Smooth muscle cell (in vitro differentiated cells): ENCODE results near the gene BCL2A1. TPM values are rescaled to one million over a fixed set of nuclear protein-coding genes. Genes with fewer than 3 reads are reported as not detected.

ENCODE experiments used
- DNase-seq: peaks from one replicate; lab custom pipeline; 2025; ENCODE audit not compliant: unreplicated experiment; lab: John Stamatoyannopoulos, UW
- H2AFZ ChIP-seq: fragments of 200-600 bp; sonication (generic); 2 replicates; pipeline ENCODE4 v1.6.0; 2016; ENCODE audit warnings: antibody characterized with exemption, low read depth, mild to moderate bottlenecking
- H3F3A ChIP-seq: fragments of 200-600 bp; sonication (generic); 2 replicates; pipeline ENCODE4 v1.6.0; 2017; ENCODE audit warnings: antibody characterized with exemption, low read depth
- H3K27ac ChIP-seq: fragments of 200-600 bp; sonication (generic); 2 replicates; pipeline ENCODE4 v1.5.1; 2016; ENCODE audit warnings: low read depth, mild to moderate bottlenecking
- H3K27me3 ChIP-seq: fragments of 200-600 bp; sonication (generic); 2 replicates; pipeline ENCODE4 v1.6.1; 2016; ENCODE audit warnings: low read depth, mild to moderate bottlenecking
- H3K36me3 ChIP-seq: fragments of 200-600 bp; sonication (generic); 2 replicates; pipeline ENCODE4 v1.5.1; 2016; ENCODE audit warnings: low read depth
- H3K4me1 ChIP-seq: fragments of 200-600 bp; sonication (generic); 2 replicates; pipeline ENCODE4 v1.5.1; 2016; ENCODE audit warnings: low read depth
- H3K4me2 ChIP-seq: fragments of 200-600 bp; sonication (generic); 2 replicates; pipeline ENCODE4 v1.6.0; 2016; ENCODE audit warnings: mild to moderate bottlenecking
- H3K4me3 ChIP-seq: fragments of 200-600 bp; sonication (generic); 2 replicates; pipeline ENCODE4 v1.5.1; 2016; ENCODE audit warnings: mild to moderate bottlenecking
- H3K79me2 ChIP-seq: fragments of 200-600 bp; sonication (generic); 2 replicates; pipeline ENCODE4 v1.6.0; 2016; ENCODE audit warnings: low read depth, mild to moderate bottlenecking
- H3K9ac ChIP-seq: fragments of 200-600 bp; sonication (generic); 2 replicates; pipeline ENCODE4 v1.6.0; 2016; ENCODE audit warnings: low read depth
- H3K9me3 ChIP-seq: fragments of 200-600 bp; sonication (generic); replicated peaks from 2 replicates; pipeline ENCODE4 v1.5.1; 2016; ENCODE audit warnings: low read depth
- H4K20me1 ChIP-seq: fragments of 200-600 bp; sonication (generic); 2 replicates; pipeline ENCODE4 v1.6.0; 2016; ENCODE audit warnings: low read depth
- CTCF ChIP-seq: fragments of 200-600 bp; sonication (generic); IDR thresholded peaks from 2 replicates; pipeline ENCODE4 v1.5.1; 2017; ENCODE audit warnings: borderline replicate concordance, mild to moderate bottlenecking, antibody characterized with exemption; ENCODE audit not compliant: insufficient read depth, poor library complexity, severe bottlenecking
- whole genome bisulfite sequencing: methylation state at CpG from one replicate; pipeline ENCODE4 v1.1.7; 2016; ENCODE audit warnings: low lambda C conversion rate; 5-methylcytosine and 5-hydroxymethylcytosine counted together
- polyA plus RNA-seq: library from polyadenylated mRNA; unstranded; fragments of >200 nt; fragmentation: Nextera tagmentation; extraction: Ambion mirVana; gene quantifications from 2 replicates; pipeline ENCODE4 v1.2.1, GENCODE V29; 2016
- total RNA-seq: library from RNA; depleted of rRNA; stranded (reverse); fragments of >200 nt; gene quantifications from 2 replicates; pipeline ENCODE4 v1.2.3, GENCODE V29; 2014

The BCL2A1 gene
- total and polyA plus RNA-seq, 2 experiments from 2014 or later: 13.4 to 18.2 TPM

GRCh38 chr15:79967298-79968182 lies 3.5 kb downstream of the BCL2A1 start:
- Histone ChIP-seq H3K27ac (no peak overlapping the region), H3F3A (no peaks in the 10 kb centered on the region), H3K4me1 (no peaks in the 10 kb centered on the region), H3K27me3 (no peaks in the 10 kb centered on the region), H3K4me3 (no peak overlapping the region), H4K20me1 (no peaks in the 10 kb centered on the region), H3K4me2 (peak overlapping the region; percentile 80), H3K9ac (no peak overlapping the region), H3K9me3 (no peaks in the 10 kb centered on the region), H3K79me2 (no peaks in the 10 kb centered on the region), H3K36me3 (no peaks in the 10 kb centered on the region), H2AFZ (peak overlapping the region; percentile 69)
- 93% methylated on average over 10 of the region's 10 CpGs for WGBS
- TF ChIP-seq CTCF: no peak
- DNase-seq: no peak

- 93% methylated on average over 7 of the region's 7 CpGs for whole genome bisulfite sequencing
- Histone ChIP-seq H2AFZ (peak overlapping the region; percentile 2), H3K4me3 (no peak overlapping the region), H3K79me2 (no peaks in the 10 kb centered on the region), H3K27me3 (no peaks in the 10 kb centered on the region), H4K20me1 (no peaks in the 10 kb centered on the region), H3K27ac (no peak overlapping the region), H3K9ac (no peak overlapping the region), H3F3A (no peaks in the 10 kb centered on the region), H3K36me3 (no peaks in the 10 kb centered on the region), H3K4me2 (no peak overlapping the region), H3K9me3 (no peaks in the 10 kb centered on the region), H3K4me1 (no peaks in the 10 kb centered on the region)
- DNase-seq: no peak
- TF ChIP-seq CTCF: no peak
Observed at GRCh38 chr15:79966634-79967297, 4.2 kb downstream of the BCL2A1 start.

- Histone ChIP-seq H3K4me1 (no peaks in the 10 kb centered on the region), H3K27me3 (no peaks in the 10 kb centered on the region), H3K79me2 (no peaks in the 10 kb centered on the region), H3K4me2 (no peak overlapping the region), H4K20me1 (no peaks in the 10 kb centered on the region), H2AFZ (peak overlapping the region; percentile 2), H3K9me3 (no peaks in the 10 kb centered on the region), H3F3A (no peaks in the 10 kb centered on the region), H3K9ac (no peak overlapping the region), H3K36me3 (no peaks in the 10 kb centered on the region), H3K4me3 (no peak overlapping the region), H3K27ac (no peak overlapping the region)
- 87% methylated on average over 4 of the region's 4 CpGs for WGBS
- no peak for TF ChIP-seq CTCF
- DNase-seq: no peak
Observed at GRCh38 chr15:79965846-79966630, 5.0 kb downstream of the BCL2A1 start.
